BJ (cell line): ENCODE results near the gene IMMP1L. TPM values are rescaled to one million over a fixed set of nuclear protein-coding genes. Genes with fewer than 3 reads are reported as not detected.

ENCODE experiments used
- CTCF ChIA-PET: fragments of 350-600 bp; formaldehyde crosslinking; extraction: SDS; loops from one replicate; lab custom pipeline; 2021; ENCODE audit warnings: antibody characterized with exemption, inconsistent platforms; lab: Yijun Ruan, JAX
- POLR2A ChIA-PET: fragments of 300-600 bp; sonication (Branson Sonifier 250); formaldehyde crosslinking; extraction: SDS; loops from one replicate; lab custom pipeline; 2021; ENCODE audit warnings: antibody characterized with exemption; lab: Charles Lee
- DNase-seq: peaks from one replicate; pipeline ENCODE4 v3.0.0-alpha.2; 2011; ENCODE audit warnings: low read depth
- H3K27me3 ChIP-seq: 2 replicates; pipeline ENCODE4 v1.6.0; 2011; ENCODE audit warnings: low read length; ENCODE audit not compliant: control insufficient read depth, insufficient read depth
- H3K36me3 ChIP-seq: 2 replicates; pipeline ENCODE4 v1.5.1; 2011; ENCODE audit warnings: low read length; ENCODE audit not compliant: control insufficient read depth, insufficient read depth
- H3K4me3 ChIP-seq: 2 replicates; pipeline ENCODE4 v1.5.1; 2011; ENCODE audit warnings: low read depth, mild to moderate bottlenecking, control low read depth, low read length
- polyA plus RNA-seq: library from polyadenylated mRNA; depleted of rRNA; stranded (reverse); fragments of >200 nt; gene quantifications from 2 replicates; pipeline ENCODE4 v1.2.3, GENCODE V29; 2011
- TF ChIP-seq, protein P1 (sequence below): IDR thresholded peaks from 2 replicates; pipeline ENCODE4 v1.5.1; 2011; ENCODE audit warnings: low read depth, mild to moderate bottlenecking, control low read depth, inconsistent platforms, low read length, moderate library complexity; ENCODE audit not compliant: insufficient read depth

Gene IMMP1L
- polyA plus RNA-seq, 1 experiment, result 8.0 TPM

GRCh38 chr11:31450841-31451240 is 58.6 kb downstream of the IMMP1L start:
- ChIA-PET POLR2A (no interaction called here), CTCF (no interaction called here)
- Histone ChIP-seq H3K36me3 (no peaks in the 10 kb centered on the region), H3K27me3 (no peaks in the 10 kb centered on the region), H3K4me3 (no peak overlapping the region)
- TF ChIP-seq, protein P1, sequence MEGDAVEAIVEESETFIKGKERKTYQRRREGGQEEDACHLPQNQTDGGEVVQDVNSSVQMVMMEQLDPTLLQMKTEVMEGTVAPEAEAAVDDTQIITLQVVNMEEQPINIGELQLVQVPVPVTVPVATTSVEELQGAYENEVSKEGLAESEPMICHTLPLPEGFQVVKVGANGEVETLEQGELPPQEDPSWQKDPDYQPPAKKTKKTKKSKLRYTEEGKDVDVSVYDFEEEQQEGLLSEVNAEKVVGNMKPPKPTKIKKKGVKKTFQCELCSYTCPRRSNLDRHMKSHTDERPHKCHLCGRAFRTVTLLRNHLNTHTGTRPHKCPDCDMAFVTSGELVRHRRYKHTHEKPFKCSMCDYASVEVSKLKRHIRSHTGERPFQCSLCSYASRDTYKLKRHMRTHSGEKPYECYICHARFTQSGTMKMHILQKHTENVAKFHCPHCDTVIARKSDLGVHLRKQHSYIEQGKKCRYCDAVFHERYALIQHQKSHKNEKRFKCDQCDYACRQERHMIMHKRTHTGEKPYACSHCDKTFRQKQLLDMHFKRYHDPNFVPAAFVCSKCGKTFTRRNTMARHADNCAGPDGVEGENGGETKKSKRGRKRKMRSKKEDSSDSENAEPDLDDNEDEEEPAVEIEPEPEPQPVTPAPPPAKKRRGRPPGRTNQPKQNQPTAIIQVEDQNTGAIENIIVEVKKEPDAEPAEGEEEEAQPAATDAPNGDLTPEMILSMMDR, result no peak
- no peak for DNase-seq

GRCh38 chr11:31449040-31449439 is 60.4 kb downstream of the IMMP1L start:
- ChIA-PET POLR2A (interaction anchor here (0.7 kb wide), 1 partner anchor 9 kb away, joined by 3 read pairs; no protein-coding TSS in a partner anchor), CTCF (interaction anchor here (0.6 kb wide), 1 partner anchor 475 kb away, joined by 3 read pairs; no protein-coding TSS in a partner anchor)

DNA sequence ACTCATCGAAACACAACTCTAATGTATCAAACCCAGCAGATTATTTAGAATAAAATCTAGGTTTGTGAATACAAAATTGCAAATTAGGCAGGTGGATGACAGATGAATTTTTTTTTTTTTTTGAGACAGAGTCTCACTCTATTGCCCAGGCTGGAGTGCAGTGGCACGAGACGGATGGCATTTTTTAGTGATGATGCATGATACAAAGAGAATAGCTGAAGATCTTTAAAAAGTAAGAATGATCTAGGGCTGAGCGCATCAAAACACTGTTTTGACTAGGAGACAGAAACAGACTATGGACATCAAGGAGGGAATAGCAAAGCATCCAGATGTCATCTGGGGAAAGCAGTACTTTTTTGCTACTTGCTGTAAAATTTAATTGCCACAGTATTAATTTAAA is 63.8 kb downstream of the IMMP1L start:
- Histone ChIP-seq H3K27me3 (no peaks in the 10 kb centered on the region), H3K36me3 (no peaks in the 10 kb centered on the region), H3K4me3 (no peak overlapping the region)
- no peak for DNase-seq
- TF ChIP-seq, protein P1, result no peak
- ChIA-PET CTCF (no interaction called here), POLR2A (no interaction called here)

More at GRCh38 chr11:31449040-31449439, 60.4 kb downstream of the IMMP1L start:
- no peaks in the 10 kb centered on the region for H3K27me3 ChIP-seq
- H3K4me3 ChIP-seq, result no peak overlapping the region
- H3K36me3 ChIP-seq, result no peaks in the 10 kb centered on the region
- no peak for DNase-seq
- TF ChIP-seq, protein P1, result no peak

DNA sequence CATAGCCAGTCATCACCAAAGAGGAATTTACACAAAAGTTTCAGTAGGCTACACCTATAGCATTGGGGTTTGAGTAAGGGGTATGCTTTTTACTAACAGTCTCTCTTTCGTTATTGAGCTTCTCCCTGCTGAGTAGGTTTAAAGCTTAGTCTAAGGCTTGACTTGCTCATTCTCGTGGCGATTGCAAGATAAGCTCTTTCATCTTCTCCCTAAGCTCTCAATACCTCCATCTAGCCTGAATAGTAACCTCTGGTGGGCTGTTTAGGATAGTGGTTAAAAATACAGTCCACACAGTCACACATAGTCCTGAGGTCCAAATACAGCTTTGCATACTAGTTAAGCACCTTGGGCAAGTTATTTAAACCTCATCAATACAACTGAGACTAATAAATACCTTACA is 65.6 kb downstream of the IMMP1L start:
- POLR2A ChIA-PET, result no interaction called here
- H3K4me3 ChIP-seq, result no peak overlapping the region
- CTCF ChIA-PET, result interaction anchor here (0.9 kb wide), 1 partner anchor 12 kb away, joined by 3 read pairs; no protein-coding TSS in a partner anchor
- no peak for DNase-seq
- TF ChIP-seq, protein P1, result no peak
- H3K27me3 ChIP-seq, result no peaks in the 10 kb centered on the region
- H3K36me3 ChIP-seq, result no peaks in the 10 kb centered on the region

- CTCF ChIA-PET, result no interaction called here
- DNase-seq, result no peak
- Histone ChIP-seq H3K36me3 (no peaks in the 10 kb centered on the region), H3K4me3 (no peak overlapping the region), H3K27me3 (no peaks in the 10 kb centered on the region)
- POLR2A ChIA-PET, result no interaction called here
- TF ChIP-seq, protein P1, result no peak
These were observed 67.3 kb downstream of the IMMP1L start for GRCh38 chr11:31442086-31442485.
